GM12873 (cell line): Measurements from ENCODE around the gene ITPRIPL2.

Experiments used
- TF ChIP-seq, protein P1 (sequence below): IDR thresholded peaks from 2 replicates; pipeline ENCODE4 v1.5.1; 2012; ENCODE audit warnings: low read depth, mild to moderate bottlenecking, moderate library complexity, low read length, control low read depth; ENCODE audit not compliant: insufficient read depth; ENCODE audit errors: missing control alignments

ITPRIPL2 gene

DNA sequence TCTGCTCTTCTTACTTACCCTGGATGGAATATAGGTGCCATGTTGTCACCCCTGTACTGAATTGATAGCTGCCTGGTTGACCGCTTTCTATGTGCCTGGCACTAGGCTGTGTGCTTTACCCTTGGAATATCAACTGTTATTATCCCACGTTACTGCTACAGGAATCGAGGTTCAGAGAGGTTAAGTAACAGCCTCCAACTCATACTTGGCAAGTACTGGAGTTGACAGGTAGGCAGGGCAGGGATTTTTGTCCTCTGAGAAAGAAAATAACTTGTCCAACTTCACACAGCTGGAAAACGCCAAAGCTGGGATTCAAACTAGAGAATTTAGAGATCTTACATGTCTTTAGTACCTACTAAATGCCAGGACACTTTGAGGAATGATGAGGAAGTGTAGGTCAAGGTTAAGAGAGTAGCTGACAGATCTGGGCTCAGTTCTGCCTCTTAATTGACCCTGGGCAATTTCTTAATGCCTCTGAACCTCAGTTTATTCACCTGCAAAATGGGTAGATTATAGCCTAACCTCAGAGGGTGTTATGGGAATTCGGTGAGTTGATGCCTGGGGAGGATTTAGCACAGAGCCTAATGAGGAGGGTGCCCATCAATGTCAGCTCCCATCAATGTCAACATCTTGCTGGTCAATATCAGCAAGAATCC is 25.8 kb downstream of the ITPRIPL2 start:
- TF ChIP-seq, protein P1, sequence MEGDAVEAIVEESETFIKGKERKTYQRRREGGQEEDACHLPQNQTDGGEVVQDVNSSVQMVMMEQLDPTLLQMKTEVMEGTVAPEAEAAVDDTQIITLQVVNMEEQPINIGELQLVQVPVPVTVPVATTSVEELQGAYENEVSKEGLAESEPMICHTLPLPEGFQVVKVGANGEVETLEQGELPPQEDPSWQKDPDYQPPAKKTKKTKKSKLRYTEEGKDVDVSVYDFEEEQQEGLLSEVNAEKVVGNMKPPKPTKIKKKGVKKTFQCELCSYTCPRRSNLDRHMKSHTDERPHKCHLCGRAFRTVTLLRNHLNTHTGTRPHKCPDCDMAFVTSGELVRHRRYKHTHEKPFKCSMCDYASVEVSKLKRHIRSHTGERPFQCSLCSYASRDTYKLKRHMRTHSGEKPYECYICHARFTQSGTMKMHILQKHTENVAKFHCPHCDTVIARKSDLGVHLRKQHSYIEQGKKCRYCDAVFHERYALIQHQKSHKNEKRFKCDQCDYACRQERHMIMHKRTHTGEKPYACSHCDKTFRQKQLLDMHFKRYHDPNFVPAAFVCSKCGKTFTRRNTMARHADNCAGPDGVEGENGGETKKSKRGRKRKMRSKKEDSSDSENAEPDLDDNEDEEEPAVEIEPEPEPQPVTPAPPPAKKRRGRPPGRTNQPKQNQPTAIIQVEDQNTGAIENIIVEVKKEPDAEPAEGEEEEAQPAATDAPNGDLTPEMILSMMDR: no peak

DNA sequence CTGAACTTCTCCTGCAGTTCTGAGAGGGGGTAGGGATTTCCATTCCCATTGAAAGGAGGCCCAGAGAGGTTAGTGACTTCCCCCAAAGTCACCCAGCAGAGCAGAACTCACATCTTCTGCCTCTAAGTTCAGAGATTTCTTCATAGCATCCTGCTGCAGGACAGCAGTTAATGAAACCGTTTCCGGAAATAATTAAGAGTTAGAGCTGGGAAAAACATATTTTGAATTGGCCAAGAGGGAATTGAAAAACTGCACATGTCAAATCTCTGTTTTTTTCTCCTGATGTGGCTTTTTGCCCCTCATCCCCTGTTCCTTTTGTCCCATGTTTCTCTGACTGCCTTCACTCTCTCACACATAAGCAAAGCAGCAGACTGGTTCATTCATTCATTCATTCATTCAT is 26.6 kb downstream of the ITPRIPL2 start:
- TF ChIP-seq, protein P1: no peak

DNA sequence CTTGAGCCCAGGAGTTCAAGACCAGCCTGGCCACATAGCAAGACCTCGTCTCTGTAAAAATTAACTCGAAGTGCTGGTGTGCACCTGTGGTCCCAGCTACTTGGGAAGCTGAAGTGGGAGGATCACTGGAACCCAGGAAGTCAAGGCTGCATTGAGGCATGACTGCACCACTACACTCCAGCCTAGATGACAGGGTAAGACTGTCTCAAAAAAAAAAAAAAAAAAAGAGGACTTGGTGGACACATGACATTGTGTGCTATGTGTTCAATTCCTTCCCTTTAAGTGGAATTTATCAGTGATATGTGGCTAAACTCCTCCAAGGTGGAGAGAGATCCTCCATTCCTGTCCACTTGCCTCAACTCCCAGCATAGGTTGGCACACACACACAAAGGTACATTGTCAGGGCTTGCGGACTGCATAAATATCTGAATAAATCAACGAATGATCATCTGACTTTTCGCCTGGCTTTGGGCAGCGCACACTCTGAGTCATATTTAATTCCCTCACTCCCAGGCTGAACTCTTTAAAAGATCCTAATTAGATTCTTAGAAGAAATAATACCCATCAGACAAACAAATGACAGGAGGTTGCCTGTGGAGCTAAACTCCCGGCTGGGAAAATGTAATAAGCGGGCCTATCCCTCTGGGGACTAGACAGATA is 29.3 kb downstream of the ITPRIPL2 start:
- TF ChIP-seq, protein P1: no peak

DNA sequence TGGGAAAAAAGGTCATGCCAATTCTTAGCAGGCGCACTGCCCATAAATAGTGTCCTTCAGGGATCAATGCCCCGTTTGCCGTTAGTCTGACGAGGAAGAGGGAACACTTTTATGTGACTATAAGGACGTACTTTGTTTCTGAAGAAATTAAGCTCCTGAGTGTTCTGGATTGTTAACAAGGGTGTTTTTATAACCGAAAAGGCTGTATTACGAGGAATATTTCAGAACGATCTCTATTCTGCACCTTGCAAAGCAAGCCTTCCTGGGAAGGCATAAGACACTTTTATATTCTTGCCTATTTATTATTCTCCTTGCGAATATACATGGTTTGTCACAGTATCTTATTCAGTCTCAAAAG is 29.8 kb downstream of the ITPRIPL2 start:
- TF ChIP-seq, protein P1: no peak

- TF ChIP-seq, protein P1: no peak
Observed at GRCh38 chr16:19145010-19145409, 31.2 kb downstream of the ITPRIPL2 start.

DNA sequence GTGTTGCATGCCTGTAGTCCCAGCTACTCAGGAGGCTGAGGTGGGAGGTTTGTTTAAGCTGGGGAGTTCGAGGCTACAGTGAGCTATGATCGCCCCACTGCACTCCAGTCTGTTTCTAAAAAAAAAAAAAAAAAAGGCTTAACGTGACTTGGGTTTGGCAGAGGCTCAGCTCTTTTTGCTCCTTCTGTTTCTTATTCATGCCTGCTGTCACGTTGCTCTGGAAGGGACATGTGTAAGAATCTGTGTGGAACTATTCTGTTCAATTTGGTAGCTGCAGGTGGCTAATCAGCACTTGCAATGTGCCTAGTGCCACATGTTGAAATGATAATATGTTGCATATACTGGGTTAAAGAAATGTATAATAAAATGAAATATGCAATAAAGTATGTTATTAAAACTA is 33.4 kb downstream of the ITPRIPL2 start:
- TF ChIP-seq, protein P1: no peak

DNA sequence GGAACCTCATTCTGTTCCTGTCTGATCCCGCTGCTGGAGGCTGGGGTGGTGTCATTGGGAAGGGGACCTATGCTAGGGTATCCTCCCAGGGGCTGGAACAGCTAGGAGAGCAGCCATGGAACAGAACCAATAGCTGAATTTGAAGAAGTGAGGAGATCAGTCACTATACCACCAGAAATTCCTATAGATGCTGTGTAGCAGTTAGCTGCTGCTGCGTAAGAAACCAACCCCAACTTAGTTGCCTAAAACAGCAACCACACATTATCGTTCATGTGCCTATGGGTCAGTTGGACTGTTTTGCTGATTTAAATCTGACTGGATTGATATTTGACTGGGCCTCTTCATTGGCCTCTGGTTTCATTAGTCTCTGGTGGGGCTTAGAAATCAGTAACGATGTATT is 33.9 kb downstream of the ITPRIPL2 start:
- TF ChIP-seq, protein P1: no peak
